Activated CD4-positive, alpha-beta memory T cell treated with anti-CD3 and anti-CD28 coated beads, Interleukin-2, amount 10 ng/mL, durations not matched to agents 7 days and 5 days (primary cell): ENCODE measurements around the gene SERPINB3. TPM values are rescaled to one million over a fixed set of nuclear protein-coding genes. Genes with fewer than 3 reads are reported as not detected.
"Not testable (repeated sequence)": the region's sequence is repeated elsewhere in the genome, so short reads cannot be mapped to it uniquely, and the experiment has no call there.

Experiments used
- CTCF ChIA-PET: fragments of 350-600 bp; sonication (Branson Sonifier 250); formaldehyde crosslinking; loops from one replicate; lab custom pipeline; 2021; ENCODE audit warnings: antibody characterized with exemption, inconsistent platforms; lab: Charles Lee
- POLR2A ChIA-PET: fragments of 350-600 bp; sonication (Branson Sonifier 250); formaldehyde crosslinking; loops from one replicate; lab custom pipeline; 2021; ENCODE audit warnings: antibody characterized with exemption; lab: Charles Lee
- DNase-seq: peaks from one replicate; pipeline ENCODE4 v3.0.0-alpha.2; 2020
- H3K27ac Mint-ChIP-seq: one replicate; pipeline ENCODE4 v1.8.0; 2021; ENCODE audit warnings: mild to moderate bottlenecking, mixed read lengths
- H3K27me3 Mint-ChIP-seq: one replicate; pipeline ENCODE4 v1.8.0; 2021; ENCODE audit warnings: mixed read lengths
- H3K36me3 Mint-ChIP-seq: one replicate; pipeline ENCODE4 v1.8.0; 2021; ENCODE audit warnings: low read depth, mixed read lengths
- H3K4me1 Mint-ChIP-seq: one replicate; pipeline ENCODE4 v1.8.0; 2021; ENCODE audit warnings: mixed read lengths
- H3K4me3 Mint-ChIP-seq: one replicate; pipeline ENCODE4 v1.8.0; 2021; ENCODE audit warnings: mild to moderate bottlenecking, mixed read lengths
- H3K9me3 Mint-ChIP-seq: one replicate; pipeline ENCODE4 v1.8.0; 2021; ENCODE audit warnings: mixed read lengths
- total RNA-seq, 2 experiments: library from RNA; stranded (reverse); gene quantifications; one replicate each; pipeline ENCODE4 v1.2.3, GENCODE V29; 2021

Gene SERPINB3
- total RNA-seq, 2 experiments from 2014 or later, result not detected

DNA sequence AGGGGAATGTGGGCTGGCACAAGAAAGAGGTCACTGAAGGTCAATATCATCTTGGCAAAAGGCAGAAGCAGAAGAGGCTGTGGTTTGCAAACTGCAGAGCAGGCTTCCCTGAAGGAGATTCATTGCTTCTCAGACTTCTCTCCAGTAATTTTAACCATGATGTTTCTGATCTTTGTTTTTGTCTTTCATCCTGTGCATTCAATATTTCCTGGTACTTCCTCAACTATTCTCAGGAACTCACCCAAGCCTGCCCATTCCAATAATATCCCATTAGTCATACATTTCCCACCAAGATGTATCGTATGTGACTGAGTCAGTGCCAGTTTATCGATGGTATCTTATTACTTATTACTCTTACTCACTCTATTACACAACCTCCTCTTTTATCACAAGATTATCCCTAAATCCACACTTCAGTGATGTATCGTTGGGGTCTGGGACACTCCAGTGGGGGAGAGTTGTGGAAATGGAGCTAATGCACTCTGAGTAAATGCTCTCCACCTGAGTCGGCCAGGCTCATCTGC lies 20.5 kb downstream of the SERPINB3 start:
- H3K9me3 Mint-ChIP-seq, H3K4me3 Mint-ChIP-seq, H3K36me3 Mint-ChIP-seq, POLR2A ChIA-PET, H3K27ac Mint-ChIP-seq, H3K27me3 Mint-ChIP-seq, CTCF ChIA-PET, H3K4me1 Mint-ChIP-seq, DNase-seq: not testable (repeated sequence)

DNA sequence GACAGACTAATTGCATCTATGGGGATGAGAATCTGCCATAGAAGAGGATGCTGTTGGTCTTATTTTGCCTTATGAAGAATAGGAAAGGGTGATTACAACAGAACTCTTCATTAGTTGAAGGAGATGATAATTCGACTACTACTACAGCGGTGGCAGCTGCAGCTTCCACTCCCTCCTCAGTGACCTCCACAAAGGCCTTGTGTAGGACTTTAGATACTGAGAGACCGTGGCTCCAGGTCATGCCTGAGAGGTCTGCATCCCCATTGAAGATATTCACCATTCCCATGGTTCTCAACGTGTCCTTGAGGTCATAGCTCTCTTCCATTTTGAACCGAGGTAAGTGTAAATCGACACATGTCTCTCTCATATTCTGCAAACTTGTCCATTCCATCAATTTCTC lies 24.0 kb downstream of the SERPINB3 start:
- no peaks in the 10 kb centered on the region for H3K4me1 Mint-ChIP-seq
- no peaks in the 10 kb centered on the region for H3K36me3 Mint-ChIP-seq
- no peaks in the 10 kb centered on the region for H3K9me3 Mint-ChIP-seq
- H3K27ac Mint-ChIP-seq, result no peak overlapping the region
- DNase-seq, result no peak
- ChIA-PET CTCF (no interaction called here), POLR2A (no interaction called here)
- no peaks in the 10 kb centered on the region for H3K27me3 Mint-ChIP-seq
- H3K4me3 Mint-ChIP-seq, result no peak overlapping the region

DNA sequence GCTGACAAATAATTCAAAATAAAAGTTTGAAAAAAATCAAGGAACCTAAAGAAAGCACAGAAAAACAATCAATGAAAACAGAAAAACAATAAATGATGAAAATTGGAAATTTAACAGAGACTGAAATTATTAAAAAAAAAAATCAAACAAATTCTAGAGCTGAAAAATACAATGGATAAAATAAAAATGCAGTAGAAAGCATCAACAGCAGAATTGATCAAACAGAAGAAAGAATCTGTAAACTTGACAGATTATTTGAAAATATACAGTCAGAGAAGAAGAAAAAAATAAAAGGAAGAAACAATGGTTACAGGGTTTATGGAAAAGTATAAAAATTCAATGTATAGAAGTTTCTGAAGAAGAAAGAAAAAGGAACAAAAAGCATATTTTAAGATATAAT lies 33.9 kb downstream of the SERPINB3 start:
- Mint-ChIP-seq H3K36me3 (no peaks in the 10 kb centered on the region), H3K4me3 (no peak overlapping the region), H3K9me3 (peaks cover 24% of the 10 kb centered on the region), H3K27ac (no peak overlapping the region), H3K27me3 (no peaks in the 10 kb centered on the region), H3K4me1 (no peaks in the 10 kb centered on the region)
- ChIA-PET CTCF (no interaction called here), POLR2A (no interaction called here)
- no peak for DNase-seq

DNA sequence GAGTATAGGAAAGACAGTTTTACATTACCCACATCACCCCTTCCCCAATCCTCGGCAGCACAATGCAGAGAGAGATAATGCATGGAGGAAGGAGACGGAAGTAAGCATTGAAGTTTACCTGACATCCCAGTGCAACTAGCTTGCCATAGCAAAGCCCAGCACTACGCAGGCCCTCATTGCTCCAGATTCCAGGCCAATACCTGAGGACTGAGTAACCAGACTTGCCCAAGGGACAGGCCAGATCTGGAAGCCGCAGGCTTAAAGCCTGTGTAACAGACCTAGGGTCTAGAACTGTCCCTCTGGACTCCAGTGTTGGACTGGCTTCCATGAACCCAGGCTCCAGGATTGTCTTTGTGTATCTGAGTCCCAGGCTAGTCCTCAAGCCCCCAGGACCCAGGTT lies 35.3 kb downstream of the SERPINB3 start:
- no peaks in the 10 kb centered on the region for H3K27me3 Mint-ChIP-seq
- no peak overlapping the region for H3K27ac Mint-ChIP-seq
- no peak overlapping the region for H3K4me3 Mint-ChIP-seq
- DNase-seq, result no peak
- POLR2A ChIA-PET, result no interaction called here
- no peaks in the 10 kb centered on the region for H3K36me3 Mint-ChIP-seq
- CTCF ChIA-PET, result no interaction called here
- H3K4me1 Mint-ChIP-seq, result no peaks in the 10 kb centered on the region
- peaks cover 24% of the 10 kb centered on the region for H3K9me3 Mint-ChIP-seq

DNA sequence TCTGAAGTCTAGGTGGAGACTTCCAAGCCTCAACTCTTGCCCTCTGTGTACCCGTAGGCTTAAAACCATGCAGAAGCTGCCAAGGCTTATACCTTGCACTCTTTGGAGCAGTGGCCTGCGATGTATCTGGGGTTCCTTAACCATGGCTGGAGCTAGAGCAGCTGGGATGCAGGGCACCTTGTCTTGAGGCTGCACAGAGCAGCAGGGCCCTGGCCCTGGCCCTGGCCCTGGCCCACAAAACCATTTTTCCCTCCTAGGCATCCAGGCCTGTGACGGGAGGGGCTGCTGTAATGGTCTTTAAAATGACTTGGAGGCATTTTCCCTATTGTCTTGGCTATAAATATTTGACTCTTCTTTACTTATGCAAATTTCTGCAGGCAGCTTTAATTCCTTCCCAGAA lies 36.8 kb downstream of the SERPINB3 start:
- H3K9me3 Mint-ChIP-seq, result peaks cover 24% of the 10 kb centered on the region
- H3K36me3 Mint-ChIP-seq, result no peaks in the 10 kb centered on the region
- CTCF ChIA-PET, result no interaction called here

DNA sequence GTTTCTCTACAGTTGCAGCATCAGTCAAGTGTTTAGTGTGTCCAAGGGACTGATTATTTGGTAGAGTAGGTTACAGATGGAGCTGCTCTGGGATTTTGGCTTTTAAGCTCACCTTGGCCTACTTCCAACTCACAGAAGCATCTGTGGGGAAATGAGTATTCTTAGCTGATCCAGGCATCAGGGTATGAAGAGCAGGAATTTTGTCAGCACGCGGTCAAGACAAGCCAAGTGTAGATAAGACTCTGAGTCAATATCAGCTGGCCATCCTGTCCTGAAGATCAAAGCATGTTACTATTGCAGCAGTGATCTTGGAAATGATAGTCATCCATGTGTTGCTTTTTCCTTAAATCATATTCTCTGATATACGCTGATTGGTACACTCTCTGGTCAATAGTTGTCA lies 42.0 kb downstream of the SERPINB3 start:
- ChIA-PET POLR2A (no interaction called here), CTCF (no interaction called here)
- no peak overlapping the region for H3K27ac Mint-ChIP-seq
- no peaks in the 10 kb centered on the region for H3K4me1 Mint-ChIP-seq
- H3K4me3 Mint-ChIP-seq, result no peak overlapping the region
- peaks cover 9% of the 10 kb centered on the region for H3K9me3 Mint-ChIP-seq
- H3K36me3 Mint-ChIP-seq, result no peaks in the 10 kb centered on the region
- H3K27me3 Mint-ChIP-seq, result no peaks in the 10 kb centered on the region
- DNase-seq, result no peak

More for the DNA sequence above, 36.8 kb downstream of the SERPINB3 start:
- H3K4me3 Mint-ChIP-seq, result no peak overlapping the region
- no peaks in the 10 kb centered on the region for H3K27me3 Mint-ChIP-seq
- POLR2A ChIA-PET, result no interaction called here
- H3K27ac Mint-ChIP-seq, result no peak overlapping the region
- no peaks in the 10 kb centered on the region for H3K4me1 Mint-ChIP-seq
- no peak for DNase-seq

DNA sequence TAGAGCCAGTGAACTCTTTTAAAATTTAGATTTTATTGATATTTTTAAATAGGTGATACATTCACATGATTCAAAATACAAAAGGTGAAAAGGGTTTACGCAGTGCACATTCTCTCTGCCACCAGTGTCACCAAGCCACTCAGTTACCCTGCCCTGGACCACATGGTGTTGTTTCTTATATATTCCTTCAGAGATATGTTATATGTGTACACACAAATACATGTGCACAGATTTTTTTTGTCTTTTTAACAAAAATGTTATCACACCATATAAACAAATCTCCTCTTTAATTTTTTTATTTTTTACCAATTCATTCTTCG lies 43.8 kb downstream of the SERPINB3 start:
- no peaks in the 10 kb centered on the region for H3K9me3 Mint-ChIP-seq
- no peaks in the 10 kb centered on the region for H3K36me3 Mint-ChIP-seq
- no peak overlapping the region for H3K27ac Mint-ChIP-seq
- no peaks in the 10 kb centered on the region for H3K27me3 Mint-ChIP-seq
- ChIA-PET POLR2A (no interaction called here), CTCF (no interaction called here)
- DNase-seq, result no peak
- H3K4me1 Mint-ChIP-seq, result no peaks in the 10 kb centered on the region
- no peak overlapping the region for H3K4me3 Mint-ChIP-seq

DNA sequence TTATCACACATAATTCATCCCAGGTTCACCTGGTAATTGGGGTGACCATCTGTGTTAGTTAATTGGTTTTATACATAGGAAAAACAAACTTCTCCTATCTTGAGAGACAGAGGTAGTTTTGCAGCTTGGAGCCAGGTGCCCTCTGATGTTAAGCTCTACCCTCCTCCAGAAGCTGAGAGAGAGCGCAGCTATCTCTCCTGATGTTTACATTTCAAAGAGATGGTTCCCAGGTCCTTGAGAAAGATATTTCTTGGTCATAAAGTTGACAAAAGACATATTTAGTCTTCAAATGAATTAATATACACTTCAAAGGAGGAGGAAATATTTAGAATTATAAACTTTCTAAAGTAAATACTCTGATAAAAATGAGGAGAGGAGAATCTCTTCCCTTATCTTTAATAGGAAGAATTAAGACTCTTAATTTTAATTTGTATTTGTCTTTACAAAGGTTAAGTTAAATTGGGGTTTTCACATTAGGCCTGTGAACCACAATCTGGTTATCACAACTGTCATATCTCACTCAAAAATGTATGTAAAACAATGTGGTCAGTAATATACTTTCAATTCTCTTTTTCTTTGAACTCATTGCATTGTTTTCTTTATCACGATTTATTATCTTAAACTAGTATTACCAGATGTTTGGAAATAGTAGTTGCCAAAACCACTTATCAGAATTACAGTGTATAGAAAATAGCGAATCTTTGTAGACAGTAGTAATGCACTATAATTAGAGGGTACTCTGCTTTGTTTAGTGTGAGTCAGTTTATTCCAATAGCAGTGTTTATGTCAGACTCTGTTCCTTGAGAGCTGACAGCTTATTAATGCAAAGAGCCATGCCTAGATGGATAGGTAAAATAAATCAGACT lies 44.4 kb downstream of the SERPINB3 start:
- DNase-seq, result no peak
- Mint-ChIP-seq H3K36me3 (no peaks in the 10 kb centered on the region), H3K4me1 (no peaks in the 10 kb centered on the region), H3K27me3 (no peaks in the 10 kb centered on the region), H3K27ac (no peak overlapping the region), H3K4me3 (no peak overlapping the region), H3K9me3 (no peaks in the 10 kb centered on the region)
- CTCF ChIA-PET, result no interaction called here
- POLR2A ChIA-PET, result no interaction called here

DNA sequence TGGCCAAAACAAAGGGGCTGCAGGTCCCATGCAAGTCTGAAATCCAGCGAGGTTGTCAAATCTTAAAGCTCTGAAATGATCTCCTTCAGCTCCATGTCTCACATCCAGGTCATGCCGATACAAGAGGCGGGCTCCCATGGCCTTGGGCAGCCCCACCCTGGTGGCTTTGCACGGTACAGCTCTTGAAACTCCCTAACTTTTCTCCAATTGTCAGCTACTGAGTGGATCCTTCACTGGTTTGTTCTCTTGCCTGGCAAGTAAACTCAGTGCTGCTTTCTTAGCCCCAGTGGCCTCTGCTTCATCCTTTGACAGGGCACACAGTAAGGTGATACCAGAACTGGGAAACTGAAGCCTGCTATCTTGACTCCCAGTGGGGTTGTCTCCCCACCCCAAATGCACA lies 48.3 kb downstream of the SERPINB3 start:
- H3K27ac Mint-ChIP-seq, result no peak overlapping the region
- no peak overlapping the region for H3K4me3 Mint-ChIP-seq
- ChIA-PET CTCF (no interaction called here), POLR2A (no interaction called here)
- H3K36me3 Mint-ChIP-seq, result no peaks in the 10 kb centered on the region
- H3K4me1 Mint-ChIP-seq, result no peaks in the 10 kb centered on the region
- no peaks in the 10 kb centered on the region for H3K9me3 Mint-ChIP-seq
- no peak for DNase-seq
- peaks cover 3% of the 10 kb centered on the region for H3K27me3 Mint-ChIP-seq

DNA sequence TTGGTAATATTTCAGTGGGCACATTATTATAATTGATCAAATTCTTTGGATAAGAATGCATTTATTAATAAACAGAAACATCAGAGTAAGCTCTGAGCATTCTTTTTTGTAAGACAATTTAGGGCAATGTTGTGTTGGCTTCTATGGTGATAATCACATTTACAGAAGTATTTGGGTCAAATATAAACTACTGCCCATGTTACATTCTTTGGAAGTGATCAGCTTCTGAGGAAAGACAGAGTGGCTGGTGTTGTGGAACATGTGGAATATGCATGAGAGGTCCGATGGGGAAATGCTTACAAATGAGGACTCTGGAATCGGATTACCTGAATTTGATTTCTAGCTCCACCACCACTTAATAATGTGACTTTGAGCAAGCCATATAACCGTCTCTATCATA lies 55.2 kb downstream of the SERPINB3 start:
- CTCF ChIA-PET, result interaction anchor here (1.1 kb wide), 1 partner anchor 112 kb away, joined by 3 read pairs; no protein-coding TSS in a partner anchor
- Mint-ChIP-seq H3K27me3 (peaks cover 7% of the 10 kb centered on the region), H3K36me3 (no peaks in the 10 kb centered on the region), H3K4me1 (no peaks in the 10 kb centered on the region), H3K4me3 (no peak overlapping the region), H3K9me3 (no peaks in the 10 kb centered on the region), H3K27ac (no peak overlapping the region)
- POLR2A ChIA-PET, result no interaction called here
- no peak for DNase-seq

Other genes with a start within 250 kb of the SERPINB3 start
- 10 to 100 TPM; 72.4 to 77.0 TPM for gene VPS4B, start 239.4 kb downstream of the SERPINB3 start, total RNA-seq
- gene SERPINB5, start 184.9 kb downstream of the SERPINB3 start, total RNA-seq, result not detected
- gene SERPINB12, start 119.5 kb downstream of the SERPINB3 start, total RNA-seq, result not detected
- gene SERPINB13, start 74.5 kb downstream of the SERPINB3 start, total RNA-seq, result not detected
- not detected for gene SERPINB4, start 17.6 kb downstream of the SERPINB3 start, total RNA-seq
- not detected for gene SERPINB11, start 41.1 kb upstream of the SERPINB3 start, total RNA-seq
- not detected for gene SERPINB7, start 113.5 kb upstream of the SERPINB3 start, total RNA-seq
- gene SERPINB2, start 225.8 kb upstream of the SERPINB3 start, total RNA-seq, result not detected
- not detected for gene SERPINB10, start 246.1 kb upstream of the SERPINB3 start, total RNA-seq